Panc1 (cell line): ENCODE data around the gene MRPS5.

ENCODE experiments used
- TF ChIP-seq, protein P1 (sequence below): fragments of 450-650 bp; IDR thresholded peaks from 2 replicates; pipeline ENCODE4 v1.5.1; 2017; ENCODE audit warnings: mild to moderate bottlenecking
- TF ChIP-seq, protein P2 (sequence below), 2 experiments: IDR thresholded peaks; 2 replicates each; pipeline ENCODE4 v1.6.1; 2011 to 2012; ENCODE audit warnings: low read depth in 2 of 2, control low read depth in 1 of 2, low read length in 1 of 2, mild to moderate bottlenecking in 1 of 2, moderate library complexity in 1 of 2; ENCODE audit not compliant: insufficient read depth in 1 of 2

DNA sequence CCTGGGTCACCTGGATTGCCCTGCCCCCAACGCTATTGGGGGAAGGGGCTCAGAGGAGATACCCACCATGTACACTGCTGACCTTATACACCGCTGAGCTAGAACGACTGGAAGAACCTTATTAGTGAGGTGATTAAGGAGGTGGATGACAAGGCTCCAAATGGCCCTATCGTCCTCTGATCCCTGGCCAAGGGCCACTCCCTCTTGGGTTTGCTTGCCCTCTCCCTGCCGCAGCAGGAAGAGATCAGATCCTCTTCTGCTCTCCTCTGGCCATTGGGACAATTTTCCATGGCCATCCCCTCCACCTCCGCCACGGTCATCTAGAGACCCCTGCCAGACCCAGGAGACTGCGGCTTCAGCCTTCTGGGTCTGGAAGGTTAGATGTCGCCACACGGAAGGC, 36.8 kb upstream of the MRPS5 start:
- TF ChIP-seq, protein P1, sequence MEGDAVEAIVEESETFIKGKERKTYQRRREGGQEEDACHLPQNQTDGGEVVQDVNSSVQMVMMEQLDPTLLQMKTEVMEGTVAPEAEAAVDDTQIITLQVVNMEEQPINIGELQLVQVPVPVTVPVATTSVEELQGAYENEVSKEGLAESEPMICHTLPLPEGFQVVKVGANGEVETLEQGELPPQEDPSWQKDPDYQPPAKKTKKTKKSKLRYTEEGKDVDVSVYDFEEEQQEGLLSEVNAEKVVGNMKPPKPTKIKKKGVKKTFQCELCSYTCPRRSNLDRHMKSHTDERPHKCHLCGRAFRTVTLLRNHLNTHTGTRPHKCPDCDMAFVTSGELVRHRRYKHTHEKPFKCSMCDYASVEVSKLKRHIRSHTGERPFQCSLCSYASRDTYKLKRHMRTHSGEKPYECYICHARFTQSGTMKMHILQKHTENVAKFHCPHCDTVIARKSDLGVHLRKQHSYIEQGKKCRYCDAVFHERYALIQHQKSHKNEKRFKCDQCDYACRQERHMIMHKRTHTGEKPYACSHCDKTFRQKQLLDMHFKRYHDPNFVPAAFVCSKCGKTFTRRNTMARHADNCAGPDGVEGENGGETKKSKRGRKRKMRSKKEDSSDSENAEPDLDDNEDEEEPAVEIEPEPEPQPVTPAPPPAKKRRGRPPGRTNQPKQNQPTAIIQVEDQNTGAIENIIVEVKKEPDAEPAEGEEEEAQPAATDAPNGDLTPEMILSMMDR = no peak
- TF ChIP-seq, protein P2, sequence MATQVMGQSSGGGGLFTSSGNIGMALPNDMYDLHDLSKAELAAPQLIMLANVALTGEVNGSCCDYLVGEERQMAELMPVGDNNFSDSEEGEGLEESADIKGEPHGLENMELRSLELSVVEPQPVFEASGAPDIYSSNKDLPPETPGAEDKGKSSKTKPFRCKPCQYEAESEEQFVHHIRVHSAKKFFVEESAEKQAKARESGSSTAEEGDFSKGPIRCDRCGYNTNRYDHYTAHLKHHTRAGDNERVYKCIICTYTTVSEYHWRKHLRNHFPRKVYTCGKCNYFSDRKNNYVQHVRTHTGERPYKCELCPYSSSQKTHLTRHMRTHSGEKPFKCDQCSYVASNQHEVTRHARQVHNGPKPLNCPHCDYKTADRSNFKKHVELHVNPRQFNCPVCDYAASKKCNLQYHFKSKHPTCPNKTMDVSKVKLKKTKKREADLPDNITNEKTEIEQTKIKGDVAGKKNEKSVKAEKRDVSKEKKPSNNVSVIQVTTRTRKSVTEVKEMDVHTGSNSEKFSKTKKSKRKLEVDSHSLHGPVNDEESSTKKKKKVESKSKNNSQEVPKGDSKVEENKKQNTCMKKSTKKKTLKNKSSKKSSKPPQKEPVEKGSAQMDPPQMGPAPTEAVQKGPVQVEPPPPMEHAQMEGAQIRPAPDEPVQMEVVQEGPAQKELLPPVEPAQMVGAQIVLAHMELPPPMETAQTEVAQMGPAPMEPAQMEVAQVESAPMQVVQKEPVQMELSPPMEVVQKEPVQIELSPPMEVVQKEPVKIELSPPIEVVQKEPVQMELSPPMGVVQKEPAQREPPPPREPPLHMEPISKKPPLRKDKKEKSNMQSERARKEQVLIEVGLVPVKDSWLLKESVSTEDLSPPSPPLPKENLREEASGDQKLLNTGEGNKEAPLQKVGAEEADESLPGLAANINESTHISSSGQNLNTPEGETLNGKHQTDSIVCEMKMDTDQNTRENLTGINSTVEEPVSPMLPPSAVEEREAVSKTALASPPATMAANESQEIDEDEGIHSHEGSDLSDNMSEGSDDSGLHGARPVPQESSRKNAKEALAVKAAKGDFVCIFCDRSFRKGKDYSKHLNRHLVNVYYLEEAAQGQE (IDR thresholded peaks at IDR 0.05; ENCODE audit: insufficient read depth in 1 of 2, low read depth in 2 of 2, low read length in 1 of 2) = no peak
